Stimulated activated CD8-positive, alpha-beta memory T cell treated with anti-CD3 and anti-CD28 coated beads, Interleukin-2, amount 100 ng/mL, for 1 hour (primary cell): ENCODE measurements around the gene PSMD1.
"Not testable (repeated sequence)": the region's sequence is repeated elsewhere in the genome, so short reads cannot be mapped to it uniquely, and the experiment has no call there.

Source experiments
- DNase-seq, 2 donors: peaks; one replicate each; pipeline ENCODE4 v3.0.0-alpha.2; 2020; ENCODE audit warnings: low read depth in 2 of 2

Gene PSMD1

DNA sequence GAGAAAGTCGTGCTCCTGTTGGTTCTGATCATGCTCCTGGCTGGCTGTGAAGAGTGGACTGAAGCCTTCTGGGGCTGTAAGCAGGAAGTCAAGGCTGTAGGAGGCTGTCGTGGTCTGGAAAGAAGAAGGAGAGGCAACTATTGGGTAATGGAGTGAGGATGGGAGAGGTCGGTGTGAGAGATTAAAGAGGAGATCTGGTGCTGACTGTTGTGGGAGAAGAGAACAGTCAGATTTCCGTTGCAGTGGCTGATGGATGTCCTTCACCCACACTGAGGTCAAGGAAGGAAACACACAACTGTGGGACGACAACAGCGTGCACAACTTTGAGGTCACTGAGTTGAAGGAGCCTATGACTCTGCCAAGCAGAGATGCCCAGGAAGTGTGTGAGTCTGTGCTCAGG lies 2.8 kb upstream of the PSMD1 start:
- DNase-seq = no peak

DNA sequence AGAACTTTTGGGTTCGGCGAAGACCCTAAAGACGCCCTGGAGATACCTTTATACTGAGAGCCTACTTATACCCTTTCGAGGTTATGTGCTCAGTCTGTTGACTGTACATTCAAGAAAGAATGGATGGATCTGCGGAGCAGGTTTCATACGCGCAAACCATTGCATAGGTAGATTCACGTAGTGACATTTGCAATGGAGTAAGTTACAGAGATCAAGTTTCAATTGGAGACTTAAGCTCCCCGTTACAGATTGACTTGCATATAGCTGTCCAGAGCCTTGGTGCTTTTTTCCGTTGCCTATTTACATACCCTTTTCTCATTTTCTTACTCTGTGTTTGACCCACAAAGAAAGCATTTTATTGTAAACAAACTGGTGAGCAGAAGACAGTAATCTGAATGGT lies 923 bp downstream of the PSMD1 start:
- DNase-seq = no peak

DNA sequence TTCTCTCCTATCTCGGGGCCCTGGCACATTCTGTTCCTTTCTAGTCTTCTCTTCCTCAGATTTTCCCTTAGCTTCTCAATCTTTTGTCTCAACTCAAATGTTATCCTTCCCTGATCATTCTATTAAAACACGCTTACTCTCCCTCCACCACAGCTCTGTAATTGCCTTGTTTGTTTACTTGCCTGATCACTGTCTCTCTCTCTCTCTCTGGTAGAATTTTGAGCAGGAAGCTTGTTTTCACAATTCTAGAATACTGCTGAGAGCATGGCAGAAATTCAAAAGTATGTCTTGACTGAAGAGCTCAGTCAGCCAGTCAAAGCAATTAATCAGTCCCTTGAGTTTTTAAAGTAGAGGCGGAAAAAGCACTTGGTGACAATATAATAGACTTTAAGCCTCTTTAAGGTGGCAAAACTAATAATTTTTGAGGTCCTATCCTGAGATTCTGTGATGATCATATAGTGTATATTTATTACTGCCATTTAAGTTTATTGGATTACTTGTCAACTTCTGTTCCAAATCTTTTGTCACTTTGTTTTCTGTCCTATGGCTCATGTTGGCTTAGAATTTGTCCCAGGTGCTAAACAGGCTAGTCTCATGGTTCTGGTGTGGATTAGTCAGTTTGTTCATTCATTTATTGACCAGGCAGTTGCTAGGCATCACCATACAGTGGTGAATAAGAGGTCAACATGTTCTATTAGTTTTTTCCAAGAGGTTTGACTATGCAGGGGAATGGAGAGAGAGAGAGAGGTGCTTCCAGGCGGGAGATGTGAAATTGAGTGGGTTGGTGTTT lies 2.3 kb downstream of the PSMD1 start:
- DNase-seq = no peak

DNA sequence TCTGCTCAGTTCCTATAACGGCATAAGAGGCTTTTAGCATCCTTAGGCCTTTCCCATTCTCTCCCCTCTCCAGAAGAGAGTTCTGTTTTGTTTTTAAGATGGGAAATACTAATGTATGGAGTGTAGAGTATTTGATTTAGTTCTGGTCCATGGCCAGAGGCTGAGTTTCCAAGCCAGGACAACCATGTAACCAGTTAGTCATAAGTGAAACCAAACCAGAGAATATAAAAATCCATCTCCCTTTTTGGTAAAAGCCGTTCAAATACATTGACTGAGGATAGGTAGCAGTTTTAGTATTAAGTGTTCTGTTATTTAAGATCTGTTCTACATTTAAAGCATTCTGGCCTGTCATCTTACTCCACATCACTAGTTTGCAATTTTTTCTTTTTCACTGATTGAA lies 3.1 kb downstream of the PSMD1 start:
- no peak for DNase-seq

DNA sequence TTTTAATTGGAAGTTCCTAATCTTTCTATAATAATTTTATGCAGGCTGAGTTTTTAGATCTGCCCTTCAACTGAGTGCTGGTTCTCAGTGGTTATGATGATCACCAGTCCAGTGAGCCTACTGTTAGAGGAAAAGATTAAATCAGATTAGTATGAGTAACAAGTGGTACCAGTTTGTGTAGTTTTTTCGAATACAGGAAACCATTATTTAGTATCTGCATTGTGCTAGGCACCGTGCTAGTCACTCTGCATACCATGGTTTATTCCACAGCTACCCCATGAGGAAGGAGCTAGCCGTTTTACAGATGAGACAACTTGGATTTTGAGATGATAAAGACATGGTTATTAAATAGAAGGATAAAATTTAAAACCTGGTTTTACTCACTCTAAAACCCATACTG lies 6.1 kb downstream of the PSMD1 start:
- no peak for DNase-seq

DNA sequence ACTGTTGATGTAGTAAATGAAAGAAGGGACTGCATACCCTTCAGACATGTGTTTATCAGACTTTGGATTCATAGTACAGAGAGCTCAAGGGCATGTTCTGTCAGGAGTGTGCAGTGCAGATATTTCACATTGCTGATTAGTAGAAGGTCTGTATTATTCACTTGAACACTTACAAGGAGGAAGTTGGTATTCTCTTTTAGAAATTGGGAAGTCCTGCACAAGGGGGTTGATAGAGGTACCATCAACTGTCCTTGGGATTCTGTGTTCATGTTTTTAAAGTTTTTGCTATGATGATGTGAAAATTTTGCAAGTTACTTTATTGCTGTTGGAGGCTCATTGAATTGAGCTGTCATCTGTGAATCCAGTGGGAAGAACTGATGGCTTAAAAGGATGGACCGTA lies 6.7 kb downstream of the PSMD1 start:
- DNase-seq = no peak

DNA sequence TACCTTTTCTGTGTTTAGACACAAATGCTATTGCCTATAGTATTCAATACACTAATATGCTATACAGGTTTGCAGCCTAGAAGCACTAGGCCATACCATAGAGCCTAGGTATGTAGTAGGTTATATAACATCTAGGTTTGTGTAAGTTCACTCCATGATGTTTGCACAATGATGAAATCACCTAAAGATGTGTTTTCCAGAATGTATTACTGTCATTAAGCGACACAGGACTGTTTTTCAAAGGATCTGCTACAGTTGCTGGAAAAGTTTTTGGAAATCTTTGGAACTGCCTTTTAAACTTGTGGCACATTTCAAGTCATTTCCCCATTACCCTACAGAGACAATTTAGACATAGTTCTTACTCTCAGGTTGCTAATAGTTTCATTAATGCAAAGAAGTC lies 9.3 kb downstream of the PSMD1 start:
- DNase-seq = no peak

DNA sequence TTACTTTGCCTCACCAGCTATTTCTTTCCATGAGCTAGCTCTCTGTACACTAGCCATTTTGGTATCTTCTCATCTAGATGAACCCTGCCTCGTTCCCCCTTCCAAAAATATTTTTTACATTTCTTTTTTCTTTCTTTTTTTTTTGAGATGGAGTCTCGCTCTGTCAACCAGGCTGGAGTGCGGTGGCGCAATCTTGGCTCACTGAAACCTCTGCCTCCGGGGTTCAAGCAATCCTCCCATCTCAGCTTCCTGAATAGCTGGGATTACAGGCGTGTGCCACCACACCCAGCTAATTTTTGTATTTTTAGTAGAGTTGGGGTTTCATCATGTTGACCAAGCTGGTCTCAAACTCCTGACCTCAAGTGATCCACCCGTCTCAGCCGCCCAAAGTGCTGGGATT lies 10.9 kb downstream of the PSMD1 start:
- not testable (repeated sequence) for DNase-seq

DNA sequence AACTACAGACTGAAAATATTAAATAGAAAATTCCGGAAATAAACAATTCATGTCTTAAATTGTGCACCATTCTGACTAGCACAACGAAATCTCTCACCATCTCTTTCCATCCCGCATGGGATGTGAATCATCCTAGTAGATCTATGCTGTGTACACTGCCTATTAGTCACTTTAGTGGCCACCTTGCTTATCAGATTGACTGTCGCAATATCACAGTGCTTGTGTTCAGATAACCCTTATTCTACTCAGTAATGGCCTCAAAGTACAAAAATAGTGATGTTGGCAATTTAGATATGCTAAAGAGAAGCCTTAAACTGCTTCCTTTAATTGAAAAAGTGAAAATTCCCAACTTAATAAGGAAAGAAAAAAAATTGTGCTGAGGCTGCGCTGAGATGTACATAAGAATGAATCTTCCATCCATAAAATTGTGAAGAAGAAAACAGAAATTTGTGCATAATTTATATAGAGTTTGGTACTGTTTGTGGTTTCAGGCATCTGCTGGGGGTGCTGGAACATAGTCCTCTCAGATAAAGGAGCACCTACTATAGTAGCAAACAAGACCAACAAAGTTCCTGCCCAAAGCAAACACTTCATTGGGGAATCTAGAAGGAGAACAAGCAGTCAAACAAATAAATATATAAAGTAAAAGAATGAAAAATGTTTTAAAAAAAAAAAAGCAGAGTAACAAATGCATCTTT lies 12.0 kb downstream of the PSMD1 start:
- DNase-seq = no peak

DNA sequence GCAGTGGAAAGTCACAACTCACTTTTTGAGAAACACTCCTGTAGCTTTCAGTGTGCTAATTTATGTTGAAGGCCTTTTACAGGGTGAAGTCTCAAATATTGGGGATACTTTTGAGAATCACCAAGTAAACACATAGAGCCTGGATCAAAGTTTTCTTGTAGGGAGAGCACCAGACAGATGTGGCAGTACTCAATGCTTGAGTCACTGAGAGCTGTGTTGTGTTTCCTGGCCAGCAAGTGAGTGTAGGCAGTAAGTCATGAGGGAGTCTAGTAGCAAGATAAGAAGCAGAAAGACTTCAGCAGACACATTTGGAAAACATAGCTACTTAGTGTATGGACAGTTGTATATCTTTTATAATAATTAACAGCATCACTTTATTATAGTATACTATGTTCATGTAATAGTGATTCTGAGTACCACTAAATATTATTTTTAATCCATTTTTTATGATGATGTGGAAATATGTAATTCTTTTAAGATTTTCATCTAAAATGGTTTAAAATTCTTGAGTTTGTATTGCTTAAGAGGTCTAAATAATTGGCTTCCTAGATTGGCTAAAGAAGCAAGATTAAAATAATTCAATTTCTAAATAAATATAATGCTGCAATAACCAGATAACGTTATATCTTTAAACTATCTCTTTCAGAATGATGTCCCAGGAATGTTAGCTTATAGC lies 12.8 kb downstream of the PSMD1 start:
- DNase-seq = no peak

DNA sequence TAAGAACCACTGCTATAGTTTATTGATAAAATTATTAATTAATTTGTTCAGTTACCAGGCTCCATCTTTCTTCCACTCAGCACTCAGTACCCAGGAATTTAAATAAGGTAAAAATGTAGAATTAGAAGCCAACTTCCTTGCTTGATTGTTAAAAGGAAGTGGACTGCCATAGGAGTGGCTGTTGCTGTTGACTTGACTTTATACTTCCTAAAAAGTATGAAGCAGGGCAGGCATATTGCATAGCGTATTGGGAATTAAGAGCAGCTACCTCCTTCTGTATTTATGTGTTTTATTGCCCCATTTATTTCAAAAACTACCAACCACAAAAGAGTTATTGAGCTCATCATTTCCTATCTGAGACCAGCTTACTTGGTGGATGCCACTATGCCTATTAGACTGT lies 27.9 kb downstream of the PSMD1 start:
- DNase-seq = no peak

DNA sequence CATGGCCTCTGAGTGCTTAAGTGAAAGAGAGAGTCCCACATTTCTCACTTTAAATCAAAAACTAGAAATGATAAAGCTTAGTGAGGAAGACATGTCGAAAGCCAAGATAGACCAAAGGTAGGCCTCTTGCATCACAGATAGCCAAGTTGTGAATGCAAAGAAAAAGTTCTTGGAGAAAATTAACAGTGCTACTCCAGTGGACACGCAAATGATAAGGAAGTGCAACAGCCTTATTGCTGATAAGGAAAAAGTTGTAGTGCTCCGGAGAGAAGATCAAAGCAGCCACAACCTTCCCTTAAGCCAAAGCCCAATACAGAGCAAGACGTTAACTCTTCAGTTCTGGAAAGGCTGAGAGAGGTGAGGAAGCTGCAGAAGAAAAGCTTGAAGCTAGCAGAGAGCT lies 32.1 kb downstream of the PSMD1 start:
- DNase-seq = no peak

DNA sequence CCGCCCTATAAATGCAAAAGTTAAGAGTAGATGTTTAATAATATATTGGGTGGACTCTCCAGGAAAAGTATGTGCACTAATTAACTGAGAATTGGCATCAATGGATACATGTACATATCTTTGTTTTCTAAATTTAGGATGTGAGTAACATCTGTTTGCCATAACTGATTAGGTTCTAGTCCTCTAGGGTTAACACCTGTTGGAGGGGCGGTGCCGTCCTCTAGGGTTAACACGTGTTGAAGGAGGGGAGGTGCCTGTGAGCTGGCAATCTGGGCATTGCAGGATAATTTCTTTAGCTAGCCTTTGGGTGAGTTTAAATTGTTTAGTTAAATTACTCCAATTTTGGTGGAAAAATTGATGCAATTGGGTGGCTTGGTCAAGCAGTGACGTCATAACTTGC lies 37.3 kb downstream of the PSMD1 start:
- no peak for DNase-seq

DNA sequence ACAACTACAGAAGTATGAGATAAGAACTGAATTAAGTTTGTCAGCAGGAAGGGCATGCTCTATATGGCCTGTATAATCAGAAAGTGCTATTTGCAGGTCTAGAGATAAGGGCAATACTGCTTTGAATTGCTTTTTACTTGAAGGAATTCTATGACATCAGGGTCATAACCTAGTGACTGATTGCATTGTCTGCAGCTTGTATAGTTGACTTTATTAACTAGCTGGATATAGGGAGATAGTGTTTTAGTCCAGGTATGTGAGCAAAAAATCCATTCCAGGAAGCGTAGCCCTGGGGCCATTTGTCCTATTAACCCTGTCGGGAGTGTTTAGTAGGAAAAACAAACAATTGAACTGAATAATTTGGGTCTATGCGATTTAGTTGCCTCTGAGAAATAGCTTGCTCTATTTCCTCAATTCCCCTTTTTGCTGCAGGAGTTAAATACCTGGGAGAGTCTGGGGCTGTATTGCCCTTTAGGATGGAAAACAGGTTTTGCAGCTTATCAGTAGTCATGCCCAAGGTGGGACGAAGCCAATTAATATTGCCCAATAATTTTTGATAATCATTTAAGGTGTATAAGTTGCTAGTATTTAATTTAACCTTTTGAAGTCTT lies 38.2 kb downstream of the PSMD1 start:
- no peak for DNase-seq

DNA sequence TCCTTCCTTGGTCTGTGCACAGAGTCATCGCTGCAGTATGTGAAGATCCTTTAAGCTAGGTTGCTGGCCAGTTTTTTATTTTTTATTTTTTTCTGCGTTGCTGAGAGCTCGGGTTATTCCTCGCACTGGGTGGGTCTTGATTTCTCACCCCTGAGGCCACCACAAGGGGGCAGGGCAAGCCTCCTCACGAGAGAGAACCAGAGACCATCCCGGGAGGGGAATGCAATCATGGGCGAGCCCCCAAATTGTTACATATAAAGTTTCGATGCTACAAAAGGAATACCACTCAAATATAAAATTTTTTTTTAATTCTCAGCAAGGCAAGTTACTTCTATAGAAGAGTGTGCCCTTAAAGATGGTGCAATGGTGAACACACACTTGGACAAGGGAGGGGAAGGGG lies 43.3 kb downstream of the PSMD1 start:
- no peak for DNase-seq

DNA sequence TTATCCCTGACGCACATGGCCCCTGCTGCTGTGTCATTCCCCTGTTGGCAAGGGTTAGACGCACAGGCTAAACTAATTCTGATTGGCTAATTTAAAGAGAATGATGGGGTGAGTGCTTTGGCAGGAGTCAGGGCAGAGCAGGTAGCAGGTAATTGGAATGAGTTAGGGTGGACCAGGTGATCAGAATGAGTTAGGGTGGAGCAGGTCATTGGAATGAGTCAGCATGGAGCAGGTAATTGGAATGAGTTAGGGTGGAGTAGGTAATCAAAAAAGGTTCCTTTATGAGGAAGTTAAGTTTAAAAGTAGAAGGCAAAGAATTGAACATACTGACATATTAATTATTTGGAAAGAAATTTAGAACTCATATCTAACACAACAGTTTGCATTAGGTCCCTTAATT lies 43.7 kb downstream of the PSMD1 start:
- DNase-seq = not testable (repeated sequence)

DNA sequence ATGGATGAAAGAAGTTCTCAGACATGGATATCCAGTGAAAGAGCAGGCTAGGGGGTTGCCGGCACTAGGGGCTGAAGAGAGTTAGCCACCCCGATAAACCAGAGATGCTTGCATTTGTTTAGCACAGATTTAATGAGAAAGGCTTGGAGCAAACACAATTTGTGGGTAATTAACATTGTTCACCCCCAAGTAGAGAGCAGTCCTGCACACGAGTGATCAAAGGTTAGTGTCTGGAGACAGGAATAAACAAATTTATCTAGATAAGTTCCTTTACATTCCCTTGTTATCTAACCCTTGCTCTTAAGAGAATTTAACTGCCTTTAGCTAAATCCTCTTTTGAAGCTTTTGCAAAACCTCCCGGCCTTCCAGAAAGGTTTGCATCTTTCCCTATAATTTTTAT lies 44.3 kb downstream of the PSMD1 start:
- DNase-seq = no peak

DNA sequence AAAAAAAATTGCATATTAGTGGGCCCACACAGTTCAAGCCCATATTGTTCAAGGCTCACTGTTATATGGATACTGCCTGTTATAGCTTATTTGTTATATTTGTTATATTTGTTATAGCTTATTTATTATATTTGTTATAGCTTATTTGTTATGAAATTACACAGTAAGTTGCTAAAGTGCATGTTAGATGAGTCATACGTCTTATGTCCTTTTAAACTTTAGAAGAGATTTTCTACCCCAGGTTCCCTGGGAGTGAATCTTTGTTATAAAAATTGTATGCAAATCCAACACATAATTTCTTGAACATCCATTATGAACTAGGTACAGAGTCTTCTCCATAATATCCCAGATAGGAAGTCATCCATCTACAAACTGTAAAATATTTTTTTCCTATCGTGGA lies 46.1 kb downstream of the PSMD1 start:
- no peak for DNase-seq

DNA sequence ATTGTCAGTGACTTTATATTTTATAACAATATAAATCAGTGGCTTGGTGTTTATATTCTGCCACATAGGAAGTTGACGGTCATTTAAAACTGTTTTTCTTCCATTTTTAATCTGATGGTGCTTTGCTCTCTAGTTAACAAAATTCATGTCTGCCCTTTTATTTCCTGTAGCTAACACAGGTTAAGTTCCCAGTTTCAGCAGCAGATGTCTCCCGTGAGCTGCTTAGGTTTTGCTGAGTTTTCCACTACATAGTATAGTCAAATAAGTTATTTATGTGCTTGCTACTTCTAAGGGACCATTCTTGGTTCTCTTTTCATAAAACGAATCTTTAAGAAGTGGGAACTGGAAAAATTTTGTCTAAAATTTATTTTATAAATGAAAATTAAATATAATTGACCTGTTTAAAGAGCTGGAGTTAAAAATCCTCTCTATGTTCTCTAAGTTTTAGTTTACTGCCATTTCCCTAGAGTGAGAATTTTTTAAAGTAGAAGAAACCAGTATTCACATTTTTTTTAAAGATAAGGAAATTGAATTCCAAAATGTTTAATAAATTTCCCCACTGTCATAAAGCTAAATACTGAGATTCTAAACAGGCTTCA lies 47.5 kb downstream of the PSMD1 start:
- peak in 1 of 2 donors; percentile 28 for DNase-seq

DNA sequence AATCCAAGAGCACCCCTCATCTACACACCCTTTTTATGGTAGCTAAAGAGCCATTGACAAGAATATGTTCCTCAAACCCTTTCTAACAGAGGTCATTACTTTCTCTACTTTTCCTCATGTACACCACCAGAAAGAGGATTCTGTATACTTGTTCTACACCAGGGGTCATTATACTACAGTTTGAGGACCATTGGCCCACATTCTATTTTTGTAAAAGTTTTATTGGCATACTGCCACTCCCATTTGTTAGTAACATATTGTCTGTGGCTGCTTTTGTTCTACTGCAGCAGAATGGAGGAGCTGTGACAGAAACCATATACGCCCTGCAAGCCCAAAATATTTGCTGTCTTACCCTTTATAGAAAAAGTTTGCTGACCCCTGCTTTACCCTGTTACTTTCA lies 53.9 kb downstream of the PSMD1 start:
- DNase-seq = no peak

DNA sequence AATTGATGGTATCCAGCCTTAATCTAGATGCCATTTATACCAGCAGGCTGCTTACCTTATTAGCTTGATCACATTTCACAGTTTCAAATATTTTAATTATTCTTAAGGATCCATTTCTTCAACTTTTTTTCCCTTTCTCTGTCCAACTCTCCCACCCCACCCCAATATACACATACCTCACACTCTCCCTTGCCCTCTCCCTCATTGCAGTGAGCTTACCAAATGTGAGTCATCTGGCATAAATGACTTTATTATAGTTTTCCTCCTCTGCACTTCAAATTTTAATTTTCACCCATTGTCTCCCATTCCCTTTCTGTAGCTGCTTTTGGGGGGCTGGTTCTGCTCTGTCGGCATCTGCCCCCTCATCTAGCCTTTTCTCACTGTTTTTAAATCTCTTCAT lies 55.3 kb downstream of the PSMD1 start:
- no peak for DNase-seq

DNA sequence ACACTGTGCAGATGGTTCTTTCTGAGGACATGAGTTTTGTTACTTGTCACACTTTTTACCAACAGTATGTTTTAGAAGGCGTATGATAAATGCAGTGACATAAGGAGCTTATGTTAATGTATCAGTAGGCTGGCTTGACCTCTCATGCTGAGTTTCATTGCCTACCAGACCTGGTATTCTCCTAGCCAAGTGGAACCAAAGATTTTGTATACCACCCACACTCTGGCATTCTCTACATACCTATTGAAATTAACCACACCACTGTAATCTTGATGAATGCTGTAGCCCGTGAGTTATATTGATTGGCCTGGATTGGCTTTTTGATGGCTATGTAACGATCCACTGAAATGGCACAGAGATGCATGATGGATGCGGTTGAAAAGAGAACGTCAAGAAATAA lies 56.8 kb downstream of the PSMD1 start:
- DNase-seq = no peak
